ENCODE data around the gene MX1.

Gene MX1

GRCh38 chr21:41432562-41433460, 6.8 kb downstream of the MX1 start:
- no peak for DNase-seq

GRCh38 chr21:41433566-41433965, 7.5 kb downstream of the MX1 start:
- no peak for DNase-seq

- no peak for DNase-seq
Measured at GRCh38 chr21:41435706-41436105, 9.7 kb downstream of the MX1 start.

GRCh38 chr21:41437729-41438128, 11.7 kb downstream of the MX1 start:
- DNase-seq = no peak

GRCh38 chr21:41438425-41439113, 12.5 kb downstream of the MX1 start:
- DNase-seq = no peak

- DNase-seq = no peak
Measured at GRCh38 chr21:41439248-41439647, 13.2 kb downstream of the MX1 start.

GRCh38 chr21:41441546-41441945, 15.5 kb downstream of the MX1 start:
- no peak for DNase-seq

- DNase-seq = no peak
Measured at GRCh38 chr21:41442481-41443186, 16.6 kb downstream of the MX1 start.

GRCh38 chr21:41443562-41443961, 17.5 kb downstream of the MX1 start:
- DNase-seq = no peak

GRCh38 chr21:41444703-41445464, 18.8 kb downstream of the MX1 start:
- no peak for DNase-seq

- no peak for DNase-seq
Measured at GRCh38 chr21:41445465-41445862, 19.4 kb downstream of the MX1 start.

- DNase-seq = no peak
Measured at GRCh38 chr21:41446586-41446985, 20.5 kb downstream of the MX1 start.

- DNase-seq = no peak
Measured at GRCh38 chr21:41447356-41447755, 21.3 kb downstream of the MX1 start.

- DNase-seq = no peak
Measured at GRCh38 chr21:41449613-41450012, 23.6 kb downstream of the MX1 start.

GRCh38 chr21:41451753-41452676, 26.0 kb downstream of the MX1 start:
- no peak for DNase-seq

- DNase-seq = no peak
Measured at GRCh38 chr21:41453198-41453597, 27.2 kb downstream of the MX1 start.

GRCh38 chr21:41453761-41454160, 27.7 kb downstream of the MX1 start:
- no peak for DNase-seq

- DNase-seq = no peak
Measured at GRCh38 chr21:41458121-41458520, 32.1 kb downstream of the MX1 start.

GRCh38 chr21:41458559-41458958, 32.5 kb downstream of the MX1 start:
- no peak for DNase-seq

GRCh38 chr21:41459884-41460534, 34.0 kb downstream of the MX1 start:
- no peak for DNase-seq

Data from right forelimb (tissue), 1 donor.